GM12878 (cell line): ENCODE measurements around the gene CFAP45.

Experiments used
- CBX3 ChIP-seq: fragments of 200-600 bp; sonication (generic); IDR thresholded peaks from 2 replicates; pipeline ENCODE4 v1.6.1; 2016; ENCODE audit warnings: low read depth, borderline replicate concordance
- CBX5 ChIP-seq: sonication (generic); IDR thresholded peaks from 2 replicates; pipeline ENCODE4 v1.6.1; 2016; ENCODE audit warnings: low read depth, moderate library complexity, mild to moderate bottlenecking, inconsistent platforms
- ETV6 ChIP-seq, 2 experiments: fragments of 450-650 bp in 1 of 2; IDR thresholded peaks in 1 of 2; conservative IDR thresholded peaks in 1 of 2; 2 replicates each; pipeline ENCODE4 v1.6.1; 2014; ENCODE audit warnings: antibody characterized with exemption in 1 of 2, borderline replicate concordance in 1 of 2, low read depth in 1 of 2, mild to moderate bottlenecking in 1 of 2, moderate library complexity in 1 of 2
- EZH2 ChIP-seq: IDR thresholded peaks from 2 replicates; pipeline ENCODE4 v1.6.1; 2012; ENCODE audit warnings: low read depth, mild to moderate bottlenecking, control low read depth, inconsistent platforms, low read length, borderline replicate concordance; ENCODE audit not compliant: control insufficient read depth
- HDAC6 ChIP-seq: fragments of 200-600 bp; sonication (generic); IDR thresholded peaks from one replicate; pipeline ENCODE4 v1.8.0; 2017; ENCODE audit warnings: antibody characterized with exemption; ENCODE audit not compliant: unreplicated experiment
- POLR2AphosphoS5 ChIP-seq: IDR thresholded peaks from 2 replicates; pipeline ENCODE4 v1.6.1; 2011; ENCODE audit warnings: mild to moderate bottlenecking, low read length, inconsistent platforms
- SIN3A ChIP-seq: IDR thresholded peaks from 2 replicates; pipeline ENCODE4 v1.6.1; 2012; ENCODE audit warnings: low read depth, low read length, improper control_type of control experiment

GRCh38 chr1:159829273-159829634, 70.7 kb downstream of the CFAP45 start:
- no peak for TF ChIP-seq POLR2AphosphoS5
- no peak for TF ChIP-seq CBX5
- no peak for TF ChIP-seq HDAC6
- TF ChIP-seq ETV6 (conservative IDR thresholded peaks at IDR 0.05 in 1 of 2, IDR thresholded peaks at IDR 0.05 in 1 of 2; ENCODE audit: borderline replicate concordance in 1 of 2, low read depth in 1 of 2), result no peak
- no peak for TF ChIP-seq SIN3A
- no peak for TF ChIP-seq CBX3
- no peak for TF ChIP-seq EZH2
